HG02763 (cell line): Measurements from ENCODE around the gene LTBR.

ENCODE experiments used
- ATAC-seq: cut with Tn5 transposase; IDR thresholded peaks from one replicate; pipeline ENCODE4 v1.9.1; 2021; ENCODE audit warnings: mild to moderate bottlenecking, moderate library complexity; ENCODE audit not compliant: unreplicated experiment

Gene LTBR

DNA sequence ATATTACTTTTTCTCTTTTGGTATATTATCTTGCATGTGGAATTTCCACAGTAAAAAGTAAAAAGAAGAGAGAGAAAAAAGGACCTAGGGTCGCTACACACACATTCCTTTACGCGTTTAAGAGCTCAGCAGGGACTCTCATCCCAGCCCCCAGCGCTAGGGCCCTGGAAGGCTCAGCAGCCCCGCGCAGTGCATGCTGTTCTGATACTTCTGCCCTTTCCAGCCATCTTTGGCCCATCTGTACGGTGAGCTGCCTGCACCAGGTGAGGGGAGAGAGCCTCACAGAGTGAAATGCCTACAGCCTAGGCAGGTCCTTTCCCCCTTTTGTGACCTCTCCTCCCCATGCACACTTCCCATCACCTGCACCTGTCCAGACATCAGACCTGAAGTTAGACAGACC is 1.6 kb upstream of the LTBR start:
- ATAC-seq, result no peak

DNA sequence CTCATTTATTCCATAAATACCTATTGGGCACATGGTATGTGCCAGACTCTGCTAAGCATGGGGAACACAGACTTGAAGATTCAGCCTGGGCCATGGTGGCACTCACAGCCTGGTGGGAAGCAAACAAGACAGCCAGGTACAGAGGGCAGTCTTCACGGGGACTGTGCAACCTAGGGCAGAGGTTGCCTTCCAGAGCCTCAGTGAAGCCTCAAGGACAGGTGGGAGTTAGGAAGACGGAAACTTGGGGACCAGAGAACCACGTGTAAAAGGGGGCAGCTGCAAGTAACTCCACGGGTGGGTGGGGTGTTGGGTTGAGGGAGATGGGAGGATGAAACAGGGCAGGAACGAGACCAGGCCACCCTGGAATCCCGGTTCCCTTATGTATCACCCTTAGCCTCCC is 980 bp upstream of the LTBR start:
- ATAC-seq, result no peak

DNA sequence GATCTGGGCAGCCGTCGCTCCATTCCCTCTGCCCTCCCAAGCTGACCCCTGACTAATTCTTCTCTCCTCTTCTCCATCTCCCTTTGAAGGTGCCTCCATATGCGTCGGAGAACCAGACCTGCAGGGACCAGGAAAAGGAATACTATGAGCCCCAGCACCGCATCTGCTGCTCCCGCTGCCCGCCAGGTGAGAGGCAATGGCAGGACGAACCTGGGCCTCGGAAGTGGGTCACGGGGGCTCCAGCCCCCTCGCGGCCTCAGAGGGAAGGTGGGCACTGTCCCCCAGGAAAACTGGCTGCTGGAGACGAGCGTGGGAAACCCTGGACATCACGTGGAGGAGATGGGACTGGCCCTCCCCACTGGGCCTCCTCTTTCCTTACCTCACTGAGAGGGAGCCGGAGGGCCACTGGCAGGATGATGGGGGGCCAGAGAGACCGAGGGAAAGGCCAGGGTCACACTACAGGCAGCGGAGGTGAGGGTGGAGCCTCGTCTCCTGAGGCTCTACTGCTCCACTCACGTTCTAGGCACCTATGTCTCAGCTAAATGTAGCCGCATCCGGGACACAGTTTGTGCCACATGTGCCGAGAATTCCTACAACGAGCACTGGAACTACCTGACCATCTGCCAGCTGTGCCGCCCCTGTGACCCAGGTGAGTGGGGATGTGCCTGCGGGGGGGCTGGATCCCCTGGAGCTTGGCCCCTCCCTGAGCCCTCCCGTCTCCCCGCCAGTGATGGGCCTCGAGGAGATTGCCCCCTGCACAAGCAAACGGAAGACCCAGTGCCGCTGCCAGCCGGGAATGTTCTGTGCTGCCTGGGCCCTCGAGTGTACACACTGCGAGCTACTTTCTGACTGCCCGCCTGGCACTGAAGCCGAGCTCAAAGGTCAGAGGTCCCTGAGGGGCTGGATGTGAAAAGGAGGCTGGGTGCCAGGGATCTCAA is 806 bp downstream of the LTBR start:
- ATAC-seq, result no peak

DNA sequence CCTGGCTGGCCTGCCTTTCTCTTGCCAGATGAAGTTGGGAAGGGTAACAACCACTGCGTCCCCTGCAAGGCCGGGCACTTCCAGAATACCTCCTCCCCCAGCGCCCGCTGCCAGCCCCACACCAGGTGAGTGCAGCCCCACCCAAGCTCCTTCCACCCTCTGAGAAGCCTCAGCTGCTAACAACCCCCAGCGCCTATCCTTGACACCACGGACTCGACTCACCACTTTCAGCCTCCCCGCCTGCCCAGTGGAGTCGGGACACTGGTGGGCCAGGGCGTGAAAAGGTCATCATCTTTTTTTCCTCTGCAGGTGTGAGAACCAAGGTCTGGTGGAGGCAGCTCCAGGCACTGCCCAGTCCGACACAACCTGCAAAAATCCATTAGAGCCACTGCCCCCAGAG is 2.1 kb downstream of the LTBR start:
- no peak for ATAC-seq

DNA sequence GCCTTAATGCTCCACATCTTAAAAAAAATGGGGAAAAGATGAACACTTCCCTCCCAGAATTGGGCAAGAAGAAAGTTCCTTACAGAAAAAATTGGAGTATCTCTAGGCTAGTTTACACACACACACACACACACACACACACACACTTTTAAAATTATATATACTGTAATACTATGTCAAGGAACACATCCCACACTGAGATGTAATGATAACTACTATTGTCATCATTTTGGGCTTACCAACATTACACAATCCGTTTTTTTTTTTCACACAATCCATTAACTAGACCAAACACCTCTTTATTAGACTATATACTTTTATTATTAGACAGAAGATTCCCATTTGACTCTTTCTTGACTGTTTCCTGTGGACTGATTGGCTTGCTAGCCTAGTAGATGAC is 2.5 kb downstream of the LTBR start:
- no peak for ATAC-seq

DNA sequence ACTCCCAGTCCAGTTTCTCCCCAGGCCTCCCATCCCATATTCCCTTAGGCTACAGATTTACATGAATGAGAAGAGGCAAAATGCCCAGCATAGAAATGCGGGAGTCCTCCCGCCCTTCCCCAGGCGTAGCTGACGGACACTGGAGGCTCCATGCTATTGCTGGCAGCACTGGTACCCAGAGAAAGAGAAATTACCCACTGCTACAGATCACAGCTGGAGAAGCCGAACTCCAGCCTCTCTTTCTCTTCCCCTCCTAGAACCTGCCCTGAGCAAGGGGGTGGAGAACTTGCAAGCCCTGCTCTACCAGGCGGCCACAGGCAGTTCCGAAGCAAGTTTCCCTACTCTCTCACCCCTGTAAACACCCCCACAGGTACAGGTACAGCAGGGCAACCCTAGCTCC is 3.6 kb downstream of the LTBR start:
- no peak for ATAC-seq

DNA sequence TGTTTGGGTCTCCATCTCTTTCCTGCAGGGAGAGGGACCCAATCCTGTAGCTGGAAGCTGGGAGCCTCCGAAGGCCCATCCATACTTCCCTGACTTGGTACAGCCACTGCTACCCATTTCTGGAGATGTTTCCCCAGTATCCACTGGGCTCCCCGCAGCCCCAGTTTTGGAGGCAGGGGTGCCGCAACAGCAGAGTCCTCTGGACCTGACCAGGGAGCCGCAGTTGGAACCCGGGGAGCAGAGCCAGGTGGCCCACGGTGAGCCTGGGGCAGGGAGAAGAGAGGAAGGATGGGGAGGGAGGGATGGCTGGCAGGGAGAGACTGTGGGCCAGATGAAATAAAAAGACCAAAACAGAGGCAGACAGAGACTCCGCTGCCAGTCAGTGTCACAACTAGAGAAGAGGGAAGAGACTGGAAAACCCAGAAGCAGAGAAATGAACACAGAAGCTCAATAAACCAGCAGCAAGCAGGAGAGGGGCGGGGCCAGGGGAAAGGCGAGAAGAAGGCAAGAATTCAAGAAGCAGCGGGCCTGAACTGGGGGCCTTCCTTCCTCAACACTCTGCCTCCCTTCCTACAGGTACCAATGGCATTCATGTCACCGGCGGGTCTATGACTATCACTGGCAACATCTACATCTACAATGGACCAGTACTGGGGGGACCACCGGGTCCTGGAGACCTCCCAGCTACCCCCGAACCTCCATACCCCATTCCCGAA is 6.3 kb downstream of the LTBR start:
- no peak for ATAC-seq

DNA sequence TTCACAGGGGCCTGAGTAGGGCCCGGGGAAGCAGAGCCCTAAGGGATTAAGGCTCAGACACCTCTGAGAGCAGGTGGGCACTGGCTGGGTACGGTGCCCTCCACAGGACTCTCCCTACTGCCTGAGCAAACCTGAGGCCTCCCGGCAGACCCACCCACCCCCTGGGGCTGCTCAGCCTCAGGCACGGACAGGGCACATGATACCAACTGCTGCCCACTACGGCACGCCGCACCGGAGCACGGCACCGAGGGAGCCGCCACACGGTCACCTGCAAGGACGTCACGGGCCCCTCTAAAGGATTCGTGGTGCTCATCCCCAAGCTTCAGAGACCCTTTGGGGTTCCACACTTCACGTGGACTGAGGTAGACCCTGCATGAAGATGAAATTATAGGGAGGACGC is 7.1 kb downstream of the LTBR start:
- no peak for ATAC-seq

DNA sequence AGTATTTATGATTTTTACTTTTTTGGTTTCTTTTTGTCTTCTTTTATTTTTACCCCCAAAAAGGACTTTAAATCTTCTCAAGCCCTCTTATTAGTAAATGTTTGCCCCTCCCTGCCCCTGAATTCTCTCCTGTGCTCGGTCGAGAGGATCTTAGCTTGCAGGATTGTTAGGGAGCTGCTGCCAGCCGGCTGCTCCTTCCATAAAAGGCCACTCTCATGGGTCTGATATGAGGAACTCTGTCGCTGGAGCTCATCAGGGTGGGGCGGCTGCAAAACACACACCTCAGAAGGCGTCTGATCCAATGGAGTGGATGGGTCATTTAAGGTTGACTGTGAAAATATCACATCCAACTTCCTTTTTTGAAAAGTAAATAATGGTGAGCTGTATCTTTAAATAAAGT is 8.5 kb downstream of the LTBR start:
- ATAC-seq, result no peak

DNA sequence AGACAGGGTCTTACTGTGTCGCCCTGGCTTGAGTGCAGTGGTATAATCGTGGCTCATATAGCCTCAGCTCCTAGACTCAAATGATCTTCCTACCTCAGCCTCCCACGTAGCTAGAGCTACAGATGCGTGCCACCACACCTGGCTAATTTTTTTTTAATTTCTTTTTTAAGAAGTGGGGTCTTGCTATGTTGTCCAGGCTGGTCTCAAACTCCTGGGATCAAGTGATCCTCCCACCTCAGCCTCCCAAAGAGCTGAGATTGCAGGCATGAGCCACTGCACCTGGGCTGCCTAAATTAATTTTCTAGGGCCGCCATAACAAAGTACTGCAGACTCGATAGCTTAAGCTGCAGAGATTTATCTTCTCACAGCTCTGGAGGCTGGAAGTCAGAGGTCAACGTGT is 9.1 kb downstream of the LTBR start:
- no peak for ATAC-seq

DNA sequence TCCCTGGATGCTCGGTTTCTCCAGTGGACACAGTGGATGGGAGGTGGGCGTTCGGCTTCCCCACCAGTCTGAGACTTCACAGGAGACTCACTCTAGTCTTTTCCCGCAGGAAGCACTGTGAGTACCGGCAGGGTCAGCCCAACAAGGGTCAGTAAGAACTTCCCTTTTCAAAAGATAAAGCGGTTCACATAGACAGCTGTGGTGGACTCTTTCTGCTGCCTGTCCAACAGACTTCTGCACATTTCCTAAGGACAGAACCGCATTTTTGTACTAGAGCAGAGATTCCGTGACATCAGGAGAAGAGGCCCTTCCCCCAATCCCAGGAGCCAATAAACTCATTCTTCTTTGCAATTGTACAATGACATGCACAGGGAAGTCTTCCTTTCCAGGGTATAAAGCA is 10.4 kb downstream of the LTBR start:
- ATAC-seq, result no peak

DNA sequence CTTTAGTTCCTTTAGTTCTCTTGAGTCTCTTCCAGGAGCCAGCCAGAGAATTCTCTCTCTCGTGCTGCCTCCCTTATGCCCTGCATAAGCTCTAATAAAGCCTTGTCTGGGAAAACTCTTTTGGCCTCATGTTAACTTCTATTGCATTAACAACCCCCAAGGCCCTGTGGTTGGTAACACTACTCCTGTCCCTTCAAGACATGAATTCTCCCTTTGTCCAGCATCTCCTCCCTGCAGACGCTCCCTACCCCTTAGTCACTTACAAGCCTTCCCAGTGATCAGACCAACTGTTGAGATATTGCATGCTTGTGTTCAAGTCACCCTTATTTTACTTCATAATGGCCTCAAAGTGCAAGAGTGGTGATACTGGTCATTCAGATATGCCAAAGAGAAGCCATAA is 12.1 kb downstream of the LTBR start:
- ATAC-seq, result no peak

DNA sequence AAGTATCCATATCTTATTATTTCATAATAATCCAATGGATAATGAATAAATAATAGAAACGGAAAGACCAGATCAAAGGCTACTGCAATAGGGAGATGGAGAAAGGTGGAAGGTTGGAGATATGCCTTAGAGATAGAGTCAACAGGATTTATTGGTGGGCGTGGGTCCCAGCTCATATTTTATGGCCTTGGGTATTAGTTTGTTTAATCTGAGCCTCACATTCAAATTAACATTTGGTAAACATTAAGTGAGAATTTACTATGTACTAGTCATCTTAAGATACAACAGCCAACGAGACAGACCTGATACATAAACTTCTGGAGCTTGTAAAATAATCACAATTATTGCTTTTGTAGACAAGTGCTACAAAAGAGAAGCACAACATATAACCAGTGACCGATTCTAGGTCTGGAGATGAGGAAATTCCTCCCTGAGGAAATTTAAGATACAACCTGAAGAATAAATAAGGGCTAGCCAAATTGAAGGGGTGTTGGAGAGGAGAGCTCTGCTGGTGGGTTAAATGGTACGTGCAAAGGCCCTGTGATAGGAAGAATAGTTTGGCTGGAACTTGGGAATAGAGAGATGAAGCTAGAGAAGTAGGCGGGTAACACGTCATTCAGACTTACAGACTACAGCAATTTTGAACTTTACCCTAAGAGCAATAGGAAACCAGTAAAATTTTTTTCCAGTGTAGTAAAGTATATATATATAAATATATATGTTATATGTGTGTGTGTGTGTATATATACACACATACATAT is 16.1 kb downstream of the LTBR start:
- ATAC-seq, result no peak

DNA sequence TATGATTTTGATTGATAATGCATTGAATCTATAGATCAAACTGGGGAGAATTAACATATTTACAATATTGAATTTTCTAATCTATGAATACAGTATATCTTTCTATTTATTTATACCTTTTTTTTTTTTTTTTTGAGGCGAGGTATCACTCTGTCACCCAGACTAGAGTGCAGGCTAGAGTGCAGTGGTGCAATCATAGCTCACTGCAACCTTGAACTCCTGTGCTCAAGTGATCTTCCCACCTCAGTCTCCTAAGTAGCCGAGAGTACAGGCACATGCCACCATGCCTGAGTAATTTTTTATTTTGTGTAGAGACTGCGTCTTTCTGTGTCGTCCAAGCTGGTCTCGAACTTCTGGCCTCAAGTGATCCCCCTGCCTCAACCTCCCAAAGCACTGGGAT is 20.4 kb downstream of the LTBR start:
- no peak for ATAC-seq

DNA sequence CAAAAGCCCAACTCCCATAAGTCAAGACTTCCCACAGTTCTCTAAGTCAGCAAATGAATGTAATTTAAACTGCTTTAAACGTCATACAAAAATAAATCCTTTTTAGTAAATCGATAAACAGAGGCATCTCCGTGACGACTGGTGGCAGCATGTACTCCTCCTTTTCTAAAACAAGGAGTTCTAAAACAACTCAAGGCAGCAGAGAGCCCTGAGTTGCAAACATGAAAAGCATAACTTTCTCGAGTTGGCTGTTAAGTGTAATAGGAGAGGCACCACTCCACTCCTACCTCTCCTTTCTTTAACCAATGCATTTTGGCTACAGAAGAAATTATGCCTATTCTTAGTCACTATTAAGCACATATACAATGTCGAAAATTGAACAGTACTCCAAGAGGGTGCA is 22.0 kb downstream of the LTBR start:
- ATAC-seq, result no peak

DNA sequence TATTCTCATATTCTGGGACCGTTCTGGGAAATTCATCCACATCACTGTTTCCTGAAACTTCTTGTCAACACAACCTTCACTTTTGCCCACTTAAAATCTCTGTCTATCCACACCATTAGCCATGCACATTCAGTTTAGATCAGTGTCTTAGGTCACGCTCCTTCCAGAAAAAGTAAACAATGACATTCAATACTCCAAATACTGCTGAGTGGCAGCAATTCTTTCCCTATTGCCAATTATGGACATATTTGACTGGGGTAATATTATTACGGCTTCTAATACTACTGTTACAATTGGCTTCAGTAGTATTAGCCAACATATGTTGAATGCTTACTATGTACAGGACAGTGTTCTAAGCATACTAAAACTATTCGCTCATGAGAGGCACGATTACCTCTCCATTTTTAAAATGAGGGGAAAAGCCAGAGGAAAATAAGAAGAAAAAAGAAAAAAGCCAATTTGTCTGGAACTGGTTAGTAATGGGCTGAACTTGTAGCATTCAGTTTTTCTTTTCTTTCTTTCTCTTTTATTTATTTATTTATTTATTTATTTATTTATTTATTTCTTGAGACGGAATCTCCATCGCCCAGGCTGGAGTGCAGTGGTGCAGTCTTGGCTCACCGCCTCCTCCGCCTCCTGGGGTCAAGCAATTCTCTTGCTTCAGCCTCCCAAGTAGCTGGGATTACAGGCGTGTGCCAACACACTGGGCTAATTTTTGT is 23.4 kb downstream of the LTBR start:
- no peak for ATAC-seq

DNA sequence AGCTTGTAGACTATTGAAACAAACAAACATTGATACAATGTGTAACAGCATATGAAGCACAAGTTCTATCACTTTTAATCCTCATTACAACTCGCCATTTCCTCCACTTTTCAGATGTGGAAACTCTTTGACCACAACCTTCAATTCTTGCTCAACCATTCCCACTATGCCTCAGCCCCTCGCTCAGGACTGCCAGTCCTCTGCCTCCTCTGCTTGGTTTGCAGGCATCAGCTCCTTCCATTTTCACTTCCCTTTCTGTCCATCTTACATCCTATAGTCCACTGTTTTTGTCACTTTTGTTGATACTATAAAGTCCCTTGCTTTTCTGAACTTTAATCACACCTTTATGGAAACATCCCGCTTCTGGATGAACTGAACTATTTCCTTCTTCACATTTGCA is 32.6 kb downstream of the LTBR start:
- no peak for ATAC-seq

DNA sequence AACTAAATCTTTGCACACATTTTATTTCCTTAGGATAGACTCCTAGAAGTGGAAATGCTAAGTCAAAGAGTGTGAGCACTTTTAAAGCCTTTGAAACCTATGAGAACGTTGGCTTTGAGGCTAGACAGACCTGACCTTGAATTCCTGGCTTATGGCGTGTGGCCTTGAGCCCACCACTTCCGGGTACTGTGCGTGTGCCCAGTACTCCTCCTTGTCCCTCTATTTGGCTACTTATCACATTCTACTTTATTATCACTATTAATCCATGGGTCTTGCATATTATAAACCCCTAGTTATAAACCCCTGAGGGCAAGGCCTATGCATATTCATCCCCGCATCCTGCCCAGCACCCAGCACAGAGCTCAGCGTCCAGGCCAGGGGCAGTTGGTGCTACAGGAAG is 34.8 kb downstream of the LTBR start:
- ATAC-seq, result no peak

DNA sequence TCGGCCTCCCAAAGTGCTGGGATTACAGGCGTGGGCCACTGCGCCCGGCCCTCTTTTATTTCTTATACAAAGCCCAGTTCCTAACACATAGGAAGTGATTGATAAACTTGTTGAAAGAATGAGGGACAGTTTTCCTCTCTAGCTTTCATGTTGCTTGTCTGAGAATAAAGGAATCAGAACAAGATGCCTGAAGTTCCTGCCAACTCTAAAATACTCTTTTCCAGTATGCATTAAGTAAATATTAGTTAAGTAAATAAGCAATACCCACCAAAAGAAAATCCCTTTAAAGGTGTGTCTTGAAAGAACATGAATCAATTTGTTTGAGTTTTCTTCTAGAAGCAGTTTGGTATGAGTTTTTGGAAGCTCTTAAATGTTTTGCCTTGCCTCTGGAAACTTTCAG is 36.4 kb downstream of the LTBR start:
- ATAC-seq, result no peak

DNA sequence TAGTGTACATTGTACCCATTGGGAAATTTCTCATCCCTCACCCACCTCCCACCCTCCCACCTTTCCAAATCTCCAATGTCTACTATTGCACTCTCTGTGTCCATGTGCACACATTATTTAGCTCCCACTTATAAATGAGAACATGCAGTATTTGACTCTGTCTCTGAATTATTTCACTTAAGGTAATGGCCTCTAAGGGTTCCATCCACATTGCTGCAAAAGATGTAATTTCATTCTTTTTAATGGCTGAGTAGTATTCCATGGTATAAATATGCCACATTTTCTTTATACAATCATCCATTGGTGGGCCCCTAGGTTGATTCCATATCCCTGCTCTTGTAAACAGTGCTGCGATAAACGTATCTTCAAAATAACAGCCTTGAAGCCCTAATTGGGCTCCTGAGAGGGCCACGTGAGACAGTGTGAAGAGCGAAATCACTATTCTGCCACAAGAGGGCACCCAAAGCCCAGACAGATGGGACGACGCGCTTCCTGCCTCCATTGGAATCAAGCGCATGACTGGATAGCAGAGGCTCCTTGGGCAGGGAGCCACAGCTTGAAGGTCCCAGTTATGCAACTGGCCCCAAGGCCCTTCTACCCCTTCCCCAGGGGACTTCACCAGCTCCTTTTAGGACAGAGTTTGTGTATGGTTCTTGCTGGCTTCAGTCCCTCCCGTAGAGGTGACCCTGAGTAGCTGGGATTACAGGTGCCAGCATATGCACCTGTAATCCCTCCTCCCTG is 39.5 kb downstream of the LTBR start:
- ATAC-seq, result no peak
